ENCODE measurements around the gene DRC7.
"Not testable (repeated sequence)": the region's sequence is repeated elsewhere in the genome, so short reads cannot be mapped to it uniquely, and the experiment has no call there.

DRC7 gene

GRCh38 chr16:57743886-57744641 is 49.5 kb downstream of the DRC7 start:
- POLR2A ChIA-PET: no interaction called here
- no peak for TF ChIP-seq CTCF (IDR thresholded peaks at IDR 0.05; ENCODE audit: insufficient read depth, low read length, missing control alignments)
- DNase-seq (ENCODE audit: low read depth, low spot score): no peak
- no peak overlapping the region for H3K4me3 ChIP-seq (ENCODE audit: low read depth, low read length)
- CTCF ChIA-PET: interaction anchor here (2.2 to 6.5 kb wide), 2 partner anchors 13 to 168 kb away, joined by 5 to 45 read pairs; no protein-coding TSS in a partner anchor

- no peak for TF ChIP-seq CTCF (IDR thresholded peaks at IDR 0.05; ENCODE audit: insufficient read depth, low read length, missing control alignments)
- ChIA-PET CTCF (interaction anchor here (2.2 to 6.5 kb wide), 3 partner anchors 8 to 168 kb away, joined by 5 to 45 read pairs (median 11); no protein-coding TSS in a partner anchor), POLR2A (no interaction called here)
- H3K4me3 ChIP-seq (ENCODE audit: low read depth, low read length): no peak overlapping the region
- DNase-seq (ENCODE audit: low read depth, low spot score): no peak
Measured at GRCh38 chr16:57744642-57744903, 50.0 kb downstream of the DRC7 start.

DNA sequence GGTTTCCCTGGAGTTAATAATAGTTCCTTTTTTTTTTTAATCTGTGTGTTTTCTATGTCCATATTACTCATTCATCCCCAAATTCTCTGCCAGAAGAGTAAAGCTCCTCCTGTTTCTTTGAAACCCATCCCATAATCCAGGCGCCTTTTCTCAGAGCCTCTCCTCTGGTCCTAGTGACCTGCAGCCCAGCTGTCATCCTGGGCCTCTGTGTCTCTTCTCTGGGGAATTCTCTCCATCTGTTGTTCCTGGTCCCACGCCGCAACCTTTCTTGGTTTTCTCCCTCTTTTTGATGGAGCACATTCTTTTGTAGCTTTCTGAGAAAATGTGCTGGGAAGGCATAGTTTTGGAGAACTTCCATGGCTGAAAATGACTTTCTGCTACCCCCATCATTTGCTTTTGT is 51.2 kb downstream of the DRC7 start:
- TF ChIP-seq CTCF (IDR thresholded peaks at IDR 0.05; ENCODE audit: insufficient read depth, low read length, missing control alignments): no peak
- H3K4me3 ChIP-seq (ENCODE audit: low read depth, low read length): no peak overlapping the region
- DNase-seq (ENCODE audit: low read depth, low spot score): no peak
- POLR2A ChIA-PET: no interaction called here
- CTCF ChIA-PET: interaction anchor here (0.8 to 6.5 kb wide), 5 partner anchors 9 to 169 kb away, joined by 3 to 45 read pairs (median 5); no protein-coding TSS in a partner anchor

DNA sequence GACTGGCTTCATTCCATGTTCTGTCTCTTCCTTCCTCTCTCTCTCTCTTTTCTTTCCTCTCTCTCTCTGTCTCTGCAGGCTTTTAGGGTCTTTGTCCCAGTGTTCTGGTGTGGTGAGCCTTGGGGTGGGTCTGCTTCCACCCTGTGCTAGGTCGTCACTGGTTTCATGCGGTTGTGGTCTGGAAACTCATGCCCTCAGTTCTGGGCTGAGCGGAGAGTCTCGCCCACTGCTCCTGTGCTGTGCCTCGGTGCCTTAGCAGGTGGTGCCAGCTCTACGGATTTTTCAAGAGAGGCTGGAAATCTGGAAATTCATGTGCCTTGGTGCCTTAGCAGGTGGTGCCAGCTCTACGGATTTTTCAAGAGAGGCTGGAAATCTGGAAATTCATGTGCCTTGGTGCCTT is 51.7 kb downstream of the DRC7 start:
- H3K4me3 ChIP-seq (ENCODE audit: low read depth, low read length); POLR2A ChIA-PET; DNase-seq (ENCODE audit: low read depth, low spot score): not testable (repeated sequence)
- CTCF ChIA-PET: interaction anchor here (0.8 to 6.5 kb wide), 4 partner anchors 10 to 170 kb away, joined by 3 to 45 read pairs (median 8); no protein-coding TSS in a partner anchor

GRCh38 chr16:57747091-57747490 is 52.5 kb downstream of the DRC7 start:
- no peak for TF ChIP-seq CTCF (IDR thresholded peaks at IDR 0.05; ENCODE audit: insufficient read depth, low read length, missing control alignments)
- no peak overlapping the region for H3K4me3 ChIP-seq (ENCODE audit: low read depth, low read length)
- ChIA-PET POLR2A (no interaction called here), CTCF (interaction anchor here (6.5 kb wide), 1 partner anchor 10 kb away, joined by 45 read pairs; no protein-coding TSS in a partner anchor)
- no peak for DNase-seq (ENCODE audit: low read depth, low spot score)

GRCh38 chr16:57747496-57747895 is 52.9 kb downstream of the DRC7 start:
- no peak overlapping the region for H3K4me3 ChIP-seq (ENCODE audit: low read depth, low read length)
- no peak for TF ChIP-seq CTCF (IDR thresholded peaks at IDR 0.05; ENCODE audit: insufficient read depth, low read length, missing control alignments)
- CTCF ChIA-PET: interaction anchor here (6.5 kb wide), 1 partner anchor 10 kb away, joined by 45 read pairs; no protein-coding TSS in a partner anchor
- POLR2A ChIA-PET: interaction anchor here (1.2 kb wide), 1 partner anchor 9 kb away, joined by 3 read pairs; no protein-coding TSS in a partner anchor
- no peak for DNase-seq (ENCODE audit: low read depth, low spot score)
